OCI-LY1 (cell line): ENCODE measurements around the gene LDLRAD4.

Experiments used
- CTCF ChIP-seq: fragments of 200-600 bp; sonication (generic), shearing (Covaris generic); IDR thresholded peaks from 2 replicates; pipeline ENCODE4 v1.5.1; 2017; ENCODE audit warnings: mild to moderate bottlenecking, antibody characterized with exemption, low read length, moderate library complexity, mixed read lengths
- EZH2 ChIP-seq: fragments of 200-600 bp; sonication (generic), shearing (Covaris generic); IDR thresholded peaks from 2 replicates; pipeline ENCODE4 v1.8.0; 2017; ENCODE audit warnings: borderline replicate concordance, mixed run types, mild to moderate bottlenecking, antibody characterized with exemption, low read length, moderate library complexity, mixed read lengths

GRCh38 chr18:13318731-13319501 is 100.4 kb downstream of the LDLRAD4 start:
- TF ChIP-seq CTCF = no peak
- no peak for TF ChIP-seq EZH2
